Measurements from ENCODE around the gene PLEKHO2. TPM values are rescaled to one million over a fixed set of nuclear protein-coding genes. Genes with fewer than 3 reads are reported as not detected.

PLEKHO2 gene
- total and polyA plus RNA-seq, 2 donors: 25.6 to 40.2 TPM

GRCh38 chr15:64870353-64870752 is 28.6 kb downstream of the PLEKHO2 start:
- H3K4me3 ChIP-seq (ENCODE audit: low read depth, low read length): no peak overlapping the region
- no peak for DNase-seq (ENCODE audit: extremely low spot score)
- H3K27ac ChIP-seq (ENCODE audit: low read depth): no peak overlapping the region
- no peaks in the 10 kb centered on the region for H3K36me3 ChIP-seq (ENCODE audit: insufficient read depth)
- WGBS: 79% methylated on average over 9 of the region's 9 CpGs
- H3K4me1 ChIP-seq (ENCODE audit: insufficient read depth): no peaks in the 10 kb centered on the region

- H3K4me1 ChIP-seq (ENCODE audit: insufficient read depth): no peaks in the 10 kb centered on the region
- no peak overlapping the region for H3K27ac ChIP-seq (ENCODE audit: low read depth)
- WGBS: 79% methylated on average over 3 of the region's 3 CpGs
- no peaks in the 10 kb centered on the region for H3K36me3 ChIP-seq (ENCODE audit: insufficient read depth)
- DNase-seq (ENCODE audit: extremely low spot score): no peak
- no peak overlapping the region for H3K4me3 ChIP-seq (ENCODE audit: low read depth, low read length)
Observed at GRCh38 chr15:64875641-64876223, 34.0 kb downstream of the PLEKHO2 start.

GRCh38 chr15:64877435-64877834 is 35.7 kb downstream of the PLEKHO2 start:
- Histone ChIP-seq H3K27ac (ENCODE audit: low read depth) (no peak overlapping the region), H3K4me3 (ENCODE audit: low read depth, low read length) (no peak overlapping the region), H3K4me1 (ENCODE audit: insufficient read depth) (no peaks in the 10 kb centered on the region), H3K36me3 (ENCODE audit: insufficient read depth) (no peaks in the 10 kb centered on the region)
- 72% methylated on average over 3 of the region's 3 CpGs for WGBS
- DNase-seq (ENCODE audit: extremely low spot score): no peak

GRCh38 chr15:64878705-64879104 is 37.0 kb downstream of the PLEKHO2 start:
- 66% methylated on average over 8 of the region's 8 CpGs for WGBS
- Histone ChIP-seq H3K4me3 (ENCODE audit: low read depth, low read length) (no peak overlapping the region), H3K27ac (ENCODE audit: low read depth) (no peak overlapping the region), H3K4me1 (ENCODE audit: insufficient read depth) (no peaks in the 10 kb centered on the region), H3K36me3 (ENCODE audit: insufficient read depth) (no peaks in the 10 kb centered on the region)
- no peak for DNase-seq (ENCODE audit: extremely low spot score)

GRCh38 chr15:64883100-64883581 is 41.4 kb downstream of the PLEKHO2 start:
- 73% methylated on average over 5 of the region's 5 CpGs for WGBS
- no peak overlapping the region for H3K27ac ChIP-seq (ENCODE audit: low read depth)
- no peak overlapping the region for H3K4me3 ChIP-seq (ENCODE audit: low read depth, low read length)
- no peaks in the 10 kb centered on the region for H3K36me3 ChIP-seq (ENCODE audit: insufficient read depth)
- no peak for DNase-seq (ENCODE audit: extremely low spot score)
- H3K4me1 ChIP-seq (ENCODE audit: insufficient read depth): no peaks in the 10 kb centered on the region

GRCh38 chr15:64883997-64884511 is 42.3 kb downstream of the PLEKHO2 start:
- 35% methylated on average over 10 of the region's 10 CpGs for WGBS
- Histone ChIP-seq H3K4me3 (ENCODE audit: low read depth, low read length) (no peak overlapping the region), H3K27ac (ENCODE audit: low read depth) (no peak overlapping the region), H3K36me3 (ENCODE audit: insufficient read depth) (no peaks in the 10 kb centered on the region), H3K4me1 (ENCODE audit: insufficient read depth) (no peaks in the 10 kb centered on the region)
- DNase-seq (ENCODE audit: extremely low spot score): no peak

- 86% methylated on average over 5 of the region's 5 CpGs for WGBS
- no peak overlapping the region for H3K4me3 ChIP-seq (ENCODE audit: low read depth, low read length)
- H3K36me3 ChIP-seq (ENCODE audit: insufficient read depth): no peaks in the 10 kb centered on the region
- no peaks in the 10 kb centered on the region for H3K4me1 ChIP-seq (ENCODE audit: insufficient read depth)
- DNase-seq (ENCODE audit: extremely low spot score): no peak
- no peak overlapping the region for H3K27ac ChIP-seq (ENCODE audit: low read depth)
Observed at GRCh38 chr15:64884679-64885078, 43.0 kb downstream of the PLEKHO2 start.

- no peaks in the 10 kb centered on the region for H3K4me1 ChIP-seq (ENCODE audit: insufficient read depth)
- DNase-seq (ENCODE audit: extremely low spot score): no peak
- WGBS: 88% methylated on average over 6 of the region's 6 CpGs
- no peak overlapping the region for H3K4me3 ChIP-seq (ENCODE audit: low read depth, low read length)
- no peak overlapping the region for H3K27ac ChIP-seq (ENCODE audit: low read depth)
- no peaks in the 10 kb centered on the region for H3K36me3 ChIP-seq (ENCODE audit: insufficient read depth)
Observed at GRCh38 chr15:64888336-64888735, 46.6 kb downstream of the PLEKHO2 start.

GRCh38 chr15:64891561-64891960 is 49.8 kb downstream of the PLEKHO2 start:
- peaks cover 2% of the 10 kb centered on the region for H3K4me1 ChIP-seq (ENCODE audit: insufficient read depth)
- no peaks in the 10 kb centered on the region for H3K36me3 ChIP-seq (ENCODE audit: insufficient read depth)
- DNase-seq (ENCODE audit: extremely low spot score): no peak
- peak overlapping the region; percentile 41 for H3K27ac ChIP-seq (ENCODE audit: low read depth)
- H3K4me3 ChIP-seq (ENCODE audit: low read depth, low read length): no peak overlapping the region

- WGBS: 95% methylated on average over 8 of the region's 8 CpGs
- H3K27ac ChIP-seq (ENCODE audit: low read depth): peak overlapping the region; percentile 3
- H3K36me3 ChIP-seq (ENCODE audit: insufficient read depth): no peaks in the 10 kb centered on the region
- H3K4me1 ChIP-seq (ENCODE audit: insufficient read depth): peaks cover 2% of the 10 kb centered on the region
- no peak for DNase-seq (ENCODE audit: extremely low spot score)
- no peak overlapping the region for H3K4me3 ChIP-seq (ENCODE audit: low read depth, low read length)
Observed at GRCh38 chr15:64892847-64893403, 51.2 kb downstream of the PLEKHO2 start.

- peaks cover 2% of the 10 kb centered on the region for H3K4me1 ChIP-seq (ENCODE audit: insufficient read depth)
- WGBS: 26% methylated on average over 44 of the region's 44 CpGs
Observed at GRCh38 chr15:64893481-64894394, 52.0 kb downstream of the PLEKHO2 start.

GRCh38 chr15:64894395-64895056 is 52.8 kb downstream of the PLEKHO2 start:
- Histone ChIP-seq H3K27ac (ENCODE audit: low read depth) (peak overlapping the region; percentile 96), H3K4me3 (ENCODE audit: low read depth, low read length) (peak overlapping the region; percentile 24), H3K4me1 (ENCODE audit: insufficient read depth) (peaks cover 2% of the 10 kb centered on the region), H3K36me3 (ENCODE audit: insufficient read depth) (no peaks in the 10 kb centered on the region)
- DNase-seq (ENCODE audit: extremely low spot score): no peak
- 42% methylated on average over 20 of the region's 20 CpGs for WGBS

More at GRCh38 chr15:64893481-64894394, 52.0 kb downstream of the PLEKHO2 start:
- peak overlapping the region; percentile 96 for H3K27ac ChIP-seq (ENCODE audit: low read depth)
- no peaks in the 10 kb centered on the region for H3K36me3 ChIP-seq (ENCODE audit: insufficient read depth)
- peak; percentile 97 for DNase-seq (ENCODE audit: extremely low spot score)
- H3K4me3 ChIP-seq (ENCODE audit: low read depth, low read length): peak overlapping the region; percentile 24

GRCh38 chr15:64895285-64896065 is 53.8 kb downstream of the PLEKHO2 start:
- Histone ChIP-seq H3K27ac (ENCODE audit: low read depth) (peak overlapping the region; percentile 79), H3K4me3 (ENCODE audit: low read depth, low read length) (no peak overlapping the region), H3K4me1 (ENCODE audit: insufficient read depth) (peaks cover 2% of the 10 kb centered on the region), H3K36me3 (ENCODE audit: insufficient read depth) (no peaks in the 10 kb centered on the region)
- no peak for DNase-seq (ENCODE audit: extremely low spot score)
- whole genome bisulfite sequencing: 49% methylated on average over 6 of the region's 6 CpGs
